ENCODE measurements around the gene SPINK1.
"Not testable (repeated sequence)": the region's sequence is repeated elsewhere in the genome, so short reads cannot be mapped to it uniquely, and the experiment has no call there.

SPINK1 gene

GRCh38 chr5:147854331-147854730 is 22.9 kb upstream of the SPINK1 start:
- ATAC-seq, result no peak

- ATAC-seq, result no peak
Measured at GRCh38 chr5:147853372-147853987, 22.0 kb upstream of the SPINK1 start.

- no peak for ATAC-seq
Measured at GRCh38 chr5:147852365-147852764, 20.9 kb upstream of the SPINK1 start.

GRCh38 chr5:147851578-147851977 is 20.1 kb upstream of the SPINK1 start:
- ATAC-seq, result no peak

- ATAC-seq, result no peak
Measured at GRCh38 chr5:147849226-147849625, 17.8 kb upstream of the SPINK1 start.

GRCh38 chr5:147845618-147846017 is 14.1 kb upstream of the SPINK1 start:
- ATAC-seq, result no peak

- ATAC-seq, result no peak
Measured at GRCh38 chr5:147844846-147845245, 13.4 kb upstream of the SPINK1 start.

- ATAC-seq, result no peak
Measured at GRCh38 chr5:147842869-147843268, 11.4 kb upstream of the SPINK1 start.

GRCh38 chr5:147836439-147836838 is 5.0 kb upstream of the SPINK1 start:
- no peak for ATAC-seq

GRCh38 chr5:147835386-147835798 is 3.9 kb upstream of the SPINK1 start:
- no peak for ATAC-seq

- ATAC-seq, result no peak
Measured at GRCh38 chr5:147832541-147832940, 1.1 kb upstream of the SPINK1 start.

- ATAC-seq, result no peak
Measured at GRCh38 chr5:147830035-147830434, 1.4 kb downstream of the SPINK1 start.

GRCh38 chr5:147827017-147827416 is 4.5 kb downstream of the SPINK1 start:
- ATAC-seq, result not testable (repeated sequence)

- ATAC-seq, result no peak
Measured at GRCh38 chr5:147826361-147826760, 5.1 kb downstream of the SPINK1 start.

GRCh38 chr5:147822686-147823491 is 8.6 kb downstream of the SPINK1 start:
- ATAC-seq, result peak; percentile 38 to 69

GRCh38 chr5:147822222-147822621 is 9.2 kb downstream of the SPINK1 start:
- ATAC-seq, result not testable (repeated sequence)

- no peak for ATAC-seq
Measured at GRCh38 chr5:147821766-147822165, 9.7 kb downstream of the SPINK1 start.

GRCh38 chr5:147819261-147819770 is 12.2 kb downstream of the SPINK1 start:
- no peak for ATAC-seq

- ATAC-seq, result no peak
Measured at GRCh38 chr5:147818290-147818689, 13.2 kb downstream of the SPINK1 start.

GRCh38 chr5:147813696-147814095 is 17.8 kb downstream of the SPINK1 start:
- ATAC-seq, result no peak

- no peak for ATAC-seq
Measured at GRCh38 chr5:147809830-147810666, 21.4 kb downstream of the SPINK1 start.

GRCh38 chr5:147805030-147805454 is 26.4 kb downstream of the SPINK1 start:
- peak; percentile 25 to 56 for ATAC-seq

GRCh38 chr5:147804334-147804733 is 27.1 kb downstream of the SPINK1 start:
- ATAC-seq, result no peak

Measured in activated CD4-positive, CD25-positive, alpha-beta regulatory T cell treated with anti-CD3 and anti-CD28 coated beads, Interleukin-2, amount 50 U/mL, for 24 hours (primary cell).